Effector CD4-positive, alpha-beta T cell (primary cell): ENCODE data around the gene CACNA1G.

ENCODE experiments used
- DNase-seq: peaks from one replicate; pipeline ENCODE4 v3.0.0-alpha.2; 2020

Gene CACNA1G

DNA sequence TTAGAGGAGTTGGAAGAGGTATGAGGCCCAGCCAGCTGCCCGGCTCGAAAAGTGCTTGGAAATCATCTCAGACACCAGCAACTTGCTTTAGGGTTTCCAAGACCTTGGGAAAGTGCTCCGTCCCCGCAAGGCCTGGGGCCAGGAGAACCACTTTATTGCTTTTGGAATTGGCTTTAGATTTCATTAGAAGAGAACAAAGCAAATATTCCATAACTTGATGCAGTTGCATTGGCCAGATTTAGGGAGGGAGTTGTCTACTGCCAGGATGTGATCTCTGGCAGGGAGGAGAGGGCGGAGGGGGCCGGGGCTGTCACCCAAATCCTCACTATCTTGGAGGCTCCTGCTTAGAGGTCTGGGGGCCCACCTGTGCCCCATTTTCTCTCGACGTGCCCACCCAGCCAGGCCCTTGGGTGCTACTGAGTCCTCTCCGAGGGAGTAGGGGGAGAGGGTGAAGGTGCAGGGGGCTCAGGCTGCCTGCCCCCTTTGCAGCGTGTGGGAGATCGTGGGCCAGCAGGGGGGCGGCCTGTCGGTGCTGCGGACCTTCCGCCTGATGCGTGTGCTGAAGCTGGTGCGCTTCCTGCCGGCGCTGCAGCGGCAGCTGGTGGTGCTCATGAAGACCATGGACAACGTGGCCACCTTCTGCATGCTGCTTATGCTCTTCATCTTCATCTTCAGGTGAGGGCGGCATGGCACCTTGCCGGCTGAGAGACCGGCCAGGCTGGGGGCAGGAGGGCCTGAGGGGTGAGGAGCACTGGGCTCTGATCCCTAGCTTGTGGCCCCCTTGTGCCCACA, 30.6 kb downstream of the CACNA1G start:
- no peak for DNase-seq

DNA sequence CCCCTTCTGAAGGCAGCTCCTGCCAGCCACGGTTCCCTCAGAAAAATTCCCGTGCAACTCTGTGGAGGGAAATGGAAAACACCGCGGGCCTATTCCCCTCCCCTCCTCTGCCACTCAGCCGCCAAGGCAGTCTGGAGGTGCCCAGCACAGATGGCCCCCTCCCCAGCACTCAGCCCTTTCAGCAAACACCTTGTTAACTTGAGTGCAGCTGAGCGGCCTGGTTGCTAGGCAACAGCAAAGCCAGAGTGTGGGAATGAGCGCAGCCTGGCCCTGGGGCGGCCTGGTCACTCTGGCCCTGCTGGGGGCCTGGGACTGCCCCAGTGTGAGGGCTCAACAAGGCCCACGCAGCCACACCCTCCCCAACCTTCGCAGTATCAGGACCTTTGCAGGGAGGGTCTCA, 32.8 kb downstream of the CACNA1G start:
- DNase-seq, result no peak

DNA sequence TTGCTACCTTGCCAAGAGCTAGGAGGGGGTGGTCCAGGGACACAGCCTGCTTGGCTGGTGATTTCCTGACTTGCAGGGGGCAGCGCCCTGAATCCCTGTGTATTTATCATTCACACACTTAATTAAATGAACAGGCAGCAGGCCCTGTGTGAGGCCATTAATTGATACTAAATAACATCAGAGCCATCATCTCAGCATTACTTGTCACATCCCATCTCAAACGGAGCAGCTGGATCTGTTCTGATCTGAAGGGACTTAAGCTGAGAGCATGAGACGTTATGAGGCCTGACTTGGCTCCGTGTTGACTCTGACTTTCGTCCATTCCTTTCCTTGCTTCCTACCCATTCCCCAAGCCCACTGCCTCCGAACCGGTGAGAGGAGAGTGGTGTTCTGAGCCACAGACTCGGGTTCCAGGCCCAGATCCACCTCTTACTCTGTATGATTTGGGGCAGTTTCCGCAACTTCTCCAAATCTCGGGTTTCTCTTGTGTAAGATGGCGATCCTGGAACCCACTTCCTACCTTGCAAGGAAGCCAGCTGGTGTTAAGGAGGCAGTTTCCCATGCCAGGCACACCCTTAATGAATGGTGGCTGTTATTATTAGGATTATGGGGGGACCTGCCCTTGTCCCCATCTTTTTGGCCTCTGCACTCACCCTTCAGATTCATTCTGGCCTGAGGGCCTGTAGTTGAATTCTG, 33.8 kb downstream of the CACNA1G start:
- DNase-seq, result no peak

DNA sequence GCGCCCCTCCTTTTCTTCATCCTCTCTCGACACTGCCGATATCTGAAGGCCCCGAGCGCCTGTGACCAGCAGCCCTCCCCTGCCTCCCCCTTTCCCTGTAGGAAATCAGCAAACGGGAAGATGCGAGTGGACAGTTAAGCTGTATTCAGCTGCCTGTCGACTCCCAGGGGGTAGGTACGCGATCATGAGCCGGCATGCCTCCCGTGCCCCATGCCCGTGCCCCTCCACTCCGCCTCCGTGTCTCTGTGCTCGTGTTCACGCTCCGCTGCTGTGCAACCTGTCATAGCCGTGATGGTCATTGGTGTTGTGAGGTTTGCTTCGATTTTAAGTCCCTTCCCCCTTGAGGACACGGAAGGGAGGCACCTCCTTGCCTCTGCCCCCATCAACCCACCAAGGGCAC, 34.4 kb downstream of the CACNA1G start:
- DNase-seq, result no peak

- DNase-seq, result no peak
These were observed 35.9 kb downstream of the CACNA1G start for GRCh38 chr17:50596191-50597037.

DNA sequence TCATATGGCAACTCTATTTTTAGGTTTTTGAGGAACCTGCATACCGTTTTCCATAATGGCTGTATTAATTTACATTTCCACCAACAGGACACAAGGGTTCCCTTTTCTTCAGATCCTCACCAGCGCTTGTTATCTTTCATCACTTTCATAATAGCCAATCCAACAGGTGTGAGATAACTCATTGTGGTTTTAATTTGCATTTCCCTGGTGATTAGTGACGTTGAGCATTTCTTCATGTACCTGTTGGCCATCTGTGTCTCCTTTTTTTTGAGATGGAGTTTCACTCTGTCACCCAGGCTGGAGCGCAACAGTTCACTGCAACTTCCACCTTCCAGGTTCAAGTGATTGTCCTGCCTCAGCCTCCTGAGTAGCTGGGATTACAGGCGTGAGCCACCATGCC, 38.0 kb downstream of the CACNA1G start:
- no peak for DNase-seq

DNA sequence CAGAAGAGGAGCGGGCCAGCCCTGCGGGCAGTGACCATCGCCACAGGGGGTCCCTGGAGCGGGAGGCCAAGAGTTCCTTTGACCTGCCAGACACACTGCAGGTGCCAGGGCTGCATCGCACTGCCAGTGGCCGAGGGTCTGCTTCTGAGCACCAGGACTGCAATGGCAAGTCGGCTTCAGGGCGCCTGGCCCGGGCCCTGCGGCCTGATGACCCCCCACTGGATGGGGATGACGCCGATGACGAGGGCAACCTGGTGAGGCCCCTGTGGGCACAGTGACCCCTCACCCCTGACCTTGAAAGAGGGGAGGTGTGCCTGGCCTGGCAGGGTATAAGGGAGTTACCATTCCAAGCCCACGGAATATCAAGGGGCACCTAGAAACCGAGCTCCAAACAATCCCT, 39.1 kb downstream of the CACNA1G start:
- DNase-seq, result no peak

- DNase-seq, result no peak
These were observed 41.4 kb downstream of the CACNA1G start for GRCh38 chr17:50601823-50602375.

DNA sequence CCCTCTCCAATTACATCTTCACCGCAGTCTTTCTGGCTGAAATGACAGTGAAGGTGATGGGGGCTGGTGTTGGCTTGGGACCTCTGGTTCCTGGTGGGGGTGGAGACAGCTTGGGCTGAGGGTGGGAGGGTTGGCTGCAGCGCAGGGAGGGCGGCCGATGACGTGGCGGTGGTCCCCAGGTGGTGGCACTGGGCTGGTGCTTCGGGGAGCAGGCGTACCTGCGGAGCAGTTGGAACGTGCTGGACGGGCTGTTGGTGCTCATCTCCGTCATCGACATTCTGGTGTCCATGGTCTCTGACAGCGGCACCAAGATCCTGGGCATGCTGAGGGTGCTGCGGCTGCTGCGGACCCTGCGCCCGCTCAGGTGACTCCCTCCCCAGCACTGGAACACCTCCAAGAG, 42.3 kb downstream of the CACNA1G start:
- DNase-seq, result no peak

GRCh38 chr17:50603340-50603739, 42.8 kb downstream of the CACNA1G start:
- DNase-seq, result no peak

DNA sequence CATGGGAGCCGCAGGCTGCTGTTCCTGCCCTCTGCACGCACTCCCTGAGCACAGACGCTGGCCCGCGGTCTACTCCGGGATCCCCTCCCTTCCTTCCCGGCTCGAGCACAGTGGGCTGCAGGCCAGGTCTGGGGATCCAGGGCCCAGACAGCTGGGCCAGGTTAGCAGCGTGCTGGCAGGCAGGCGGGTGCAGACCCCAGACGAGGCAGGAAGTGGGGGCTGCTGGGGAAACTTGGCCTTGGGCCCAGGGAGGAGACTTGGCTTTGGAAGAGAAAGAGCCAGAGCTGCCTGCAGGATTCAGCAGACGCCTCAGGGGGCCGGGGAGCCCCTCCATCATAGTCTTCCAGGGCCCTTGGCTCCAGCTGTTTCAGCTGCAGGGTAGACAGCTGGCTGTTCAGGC, 44.0 kb downstream of the CACNA1G start:
- DNase-seq, result no peak

DNA sequence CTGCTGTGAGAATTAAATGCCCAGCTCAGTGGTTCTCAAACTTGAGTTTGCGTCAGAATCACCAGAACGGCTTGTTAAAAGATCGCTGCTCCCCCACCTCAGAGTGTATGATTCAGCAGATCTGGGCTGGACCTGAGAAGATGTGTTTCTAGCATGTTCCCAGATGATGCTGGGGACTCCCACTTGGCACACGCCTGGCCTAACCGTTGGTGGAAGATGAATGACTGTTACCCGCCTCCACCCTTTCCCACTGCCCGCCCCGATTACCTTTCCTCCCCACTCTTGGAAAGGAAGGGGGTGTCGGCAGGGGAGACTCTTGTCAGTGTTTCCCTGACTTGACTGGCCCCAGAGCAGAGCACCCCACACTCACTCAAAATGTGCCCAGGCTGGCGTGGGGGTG, 44.9 kb downstream of the CACNA1G start:
- DNase-seq, result no peak

GRCh38 chr17:50607522-50608175, 47.1 kb downstream of the CACNA1G start:
- DNase-seq, result no peak

DNA sequence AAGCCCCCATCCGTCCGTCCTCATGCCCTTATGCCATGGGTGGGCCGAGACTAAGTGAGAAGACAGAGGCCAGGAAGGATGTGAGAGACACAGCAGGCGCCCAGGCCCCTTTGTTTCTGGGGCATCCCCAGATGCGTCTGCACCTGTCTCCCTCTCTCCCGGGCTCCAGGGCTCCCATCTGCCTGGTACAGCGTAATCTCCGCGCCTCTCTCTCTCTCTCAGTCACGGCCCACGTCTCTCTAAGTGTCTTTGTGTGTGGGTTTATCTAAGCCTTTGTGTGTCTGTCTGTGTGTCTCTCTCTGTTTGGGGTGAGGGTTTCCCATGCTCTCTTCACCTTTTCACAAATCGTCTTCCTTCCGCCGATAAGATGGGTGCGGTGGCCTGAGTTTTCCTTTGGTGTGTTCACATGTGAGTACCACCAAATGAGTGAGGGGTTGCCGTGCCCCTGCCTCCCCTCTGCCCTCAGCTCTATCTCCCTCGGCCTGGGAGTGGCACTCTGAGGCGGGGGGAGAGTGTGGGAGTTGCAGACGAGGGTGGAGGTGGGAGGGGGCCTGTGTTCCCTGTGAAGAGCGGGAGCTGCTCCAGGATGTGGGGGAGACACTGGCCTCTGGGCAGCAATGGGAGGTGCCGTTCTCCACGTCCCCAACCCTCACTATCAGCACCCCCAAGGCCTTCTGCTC, 48.3 kb downstream of the CACNA1G start:
- DNase-seq, result no peak

DNA sequence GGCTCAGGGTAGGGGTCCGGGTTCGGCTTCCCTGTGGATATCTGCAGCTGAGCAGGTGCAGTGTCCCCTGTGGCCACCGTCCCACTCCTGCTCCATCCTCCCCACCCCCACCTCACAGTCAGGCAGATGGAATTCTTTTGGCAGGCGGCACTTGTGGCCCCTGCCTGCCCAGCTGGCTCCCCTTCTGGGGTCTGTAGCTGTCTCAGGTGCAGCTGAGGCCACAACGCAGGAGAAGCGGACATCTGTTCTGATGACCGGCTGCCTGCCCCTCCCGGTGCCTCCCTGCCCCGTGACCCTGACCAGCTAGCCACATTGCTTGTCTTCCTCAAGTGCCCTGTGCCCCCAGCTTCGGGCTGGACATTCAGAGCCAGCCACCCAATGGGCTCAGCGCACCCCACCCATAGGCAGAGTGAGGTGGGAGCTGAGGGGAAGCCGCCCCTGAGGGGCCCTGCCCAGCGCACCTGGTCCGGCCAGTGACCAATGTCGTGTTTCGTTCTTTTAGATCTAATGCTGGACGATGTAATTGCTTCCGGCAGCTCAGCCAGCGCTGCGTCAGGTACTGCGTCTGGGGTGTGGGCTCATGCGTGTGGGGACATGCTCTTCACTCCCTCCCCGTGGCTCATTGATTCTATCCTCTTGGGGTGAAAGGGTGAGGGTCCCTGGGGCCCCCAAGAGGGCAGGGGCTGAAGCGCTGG, 49.0 kb downstream of the CACNA1G start:
- DNase-seq, result no peak

DNA sequence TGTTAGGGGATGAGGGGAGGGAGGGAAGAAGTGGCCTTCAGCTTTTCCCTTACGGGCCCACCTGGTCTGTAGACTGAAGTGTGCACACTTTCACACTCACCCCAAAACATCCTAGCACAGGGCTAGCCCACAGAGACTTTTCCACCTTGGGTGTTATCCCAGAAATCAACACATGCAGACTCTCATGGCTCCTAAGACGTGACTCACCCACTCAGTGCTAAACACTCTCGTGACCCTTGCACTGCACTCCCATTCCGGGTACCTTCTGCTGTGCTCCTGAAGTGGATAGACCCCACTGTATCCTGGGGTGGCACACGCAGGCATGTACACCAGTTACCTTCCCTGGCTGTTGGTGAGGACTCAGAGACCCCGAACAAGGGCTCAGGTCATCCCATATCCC, 51.1 kb downstream of the CACNA1G start:
- DNase-seq, result no peak

GRCh38 chr17:50612281-50612680, 51.8 kb downstream of the CACNA1G start:
- DNase-seq, result no peak

DNA sequence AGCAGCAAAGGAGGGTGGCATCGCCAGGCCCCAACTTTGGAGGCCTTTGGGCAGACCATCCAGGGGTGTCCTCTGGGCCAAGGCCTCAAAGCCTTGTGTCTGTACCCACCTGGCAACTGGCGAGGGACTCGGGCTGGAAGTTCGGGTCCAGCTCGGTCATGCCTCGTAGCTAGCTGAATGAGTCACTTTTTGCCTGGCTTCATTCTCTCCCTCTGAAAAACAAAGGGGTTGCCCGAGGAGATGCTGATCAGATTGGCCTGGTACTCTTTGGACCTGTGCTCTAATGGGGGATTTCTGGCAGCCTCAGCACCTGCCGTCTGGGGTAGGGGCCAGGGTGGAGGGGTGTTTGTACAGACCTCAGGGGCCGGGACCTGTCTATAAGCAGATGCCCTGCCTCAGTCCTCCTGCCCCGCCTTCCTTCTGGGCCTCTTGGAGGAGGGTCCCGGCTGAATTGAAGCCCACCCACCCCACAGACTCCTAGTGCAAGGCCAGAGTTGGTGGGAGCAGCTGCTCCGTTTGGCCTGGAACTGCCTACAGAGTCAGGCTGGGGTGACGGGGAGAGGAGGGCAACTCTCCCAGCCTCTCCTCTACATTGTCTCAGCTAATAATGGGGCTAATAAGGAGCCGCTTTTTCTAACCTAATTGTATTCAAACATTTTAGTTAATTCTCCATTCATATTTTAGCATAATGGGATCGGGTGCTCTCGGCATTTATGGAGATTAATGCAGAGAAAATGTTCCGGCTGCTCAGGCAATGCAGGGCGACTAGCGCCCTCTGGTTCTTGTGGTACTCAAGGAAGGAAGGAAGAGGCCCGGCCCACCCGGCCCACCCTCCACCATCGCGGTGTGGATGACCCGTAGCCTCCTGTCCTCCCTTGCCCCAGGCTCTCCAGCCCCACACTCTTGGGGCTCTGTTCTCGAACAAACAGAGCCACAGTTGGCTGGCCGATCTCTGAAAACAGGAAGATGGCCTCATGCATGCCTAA, 52.8 kb downstream of the CACNA1G start:
- DNase-seq, result no peak

DNA sequence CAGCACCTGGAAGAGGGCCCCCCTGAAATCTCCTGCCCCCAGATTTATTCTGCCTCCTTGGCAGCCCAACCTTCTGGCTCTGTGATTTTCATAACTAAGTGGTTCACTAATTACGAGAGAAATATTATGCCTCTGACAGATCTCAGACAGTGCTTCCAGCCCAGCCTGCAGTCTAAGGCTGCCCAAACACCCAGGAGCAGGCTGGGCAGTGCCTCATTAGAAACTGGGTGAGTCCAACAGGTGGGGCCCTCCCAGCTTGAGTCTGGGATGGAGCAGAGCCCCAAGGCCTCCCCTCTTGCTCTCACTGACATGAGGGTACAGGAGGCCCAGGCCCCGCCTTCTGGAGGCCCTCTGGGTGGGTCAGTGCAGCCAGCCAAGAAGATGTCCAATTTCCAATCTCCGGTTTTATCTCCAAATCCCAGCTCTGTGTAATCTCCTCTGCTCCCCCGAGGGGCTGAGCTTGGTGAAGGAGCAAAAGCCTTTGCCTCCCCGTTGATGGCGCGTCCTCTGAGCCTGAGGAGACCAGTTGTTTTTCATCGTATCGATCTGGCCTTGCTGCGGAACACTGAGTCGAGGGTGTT, 54.0 kb downstream of the CACNA1G start:
- DNase-seq, result no peak

DNA sequence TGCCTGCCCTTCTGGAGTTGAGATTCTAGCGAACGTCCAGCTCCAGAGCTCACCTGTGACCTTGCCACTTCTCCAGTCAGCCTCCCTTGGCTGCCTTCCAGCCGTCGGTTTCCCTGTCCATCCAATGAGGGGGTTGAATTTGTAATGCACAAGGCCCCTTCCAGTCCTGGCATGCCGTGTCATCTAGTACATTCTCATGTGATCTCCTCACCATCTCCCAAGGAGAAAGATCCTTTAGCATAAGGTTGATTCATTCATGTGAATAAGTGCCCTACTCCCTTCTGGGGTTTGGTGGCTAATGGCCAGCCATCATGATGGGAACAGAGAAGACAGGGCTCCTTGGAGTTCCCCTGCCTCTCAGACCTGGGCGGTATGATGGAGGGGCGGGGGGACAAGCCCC, 55.3 kb downstream of the CACNA1G start:
- DNase-seq, result no peak
